Measurements from ENCODE around the gene TBKBP1. TPM values are rescaled to one million over a fixed set of nuclear protein-coding genes. Genes with fewer than 3 reads are reported as not detected.
A peak's percentile ranks its signal among the peaks of the same experiment; 100 is the strongest.

TBKBP1 gene
- total RNA-seq, 1 donor from 2014 or later, result 14.8 TPM

- Histone ChIP-seq H3K27me3 (ENCODE audit: low read depth) (peaks cover under 1% of the 10 kb centered on the region), H3K4me1 (peaks cover 53% of the 10 kb centered on the region), H3K36me3 (peaks cover 14% of the 10 kb centered on the region), H3K9me3 (replicated peaks) (no peaks in the 10 kb centered on the region), H3K27ac (replicated peaks) (peak overlapping the region; percentile 63), H3K4me3 (peak overlapping the region; percentile 60)
- intact Hi-C loops (cut with micrococcal nuclease), result no loop called here
- no peak for DNase-seq
- TF ChIP-seq, protein P1, sequence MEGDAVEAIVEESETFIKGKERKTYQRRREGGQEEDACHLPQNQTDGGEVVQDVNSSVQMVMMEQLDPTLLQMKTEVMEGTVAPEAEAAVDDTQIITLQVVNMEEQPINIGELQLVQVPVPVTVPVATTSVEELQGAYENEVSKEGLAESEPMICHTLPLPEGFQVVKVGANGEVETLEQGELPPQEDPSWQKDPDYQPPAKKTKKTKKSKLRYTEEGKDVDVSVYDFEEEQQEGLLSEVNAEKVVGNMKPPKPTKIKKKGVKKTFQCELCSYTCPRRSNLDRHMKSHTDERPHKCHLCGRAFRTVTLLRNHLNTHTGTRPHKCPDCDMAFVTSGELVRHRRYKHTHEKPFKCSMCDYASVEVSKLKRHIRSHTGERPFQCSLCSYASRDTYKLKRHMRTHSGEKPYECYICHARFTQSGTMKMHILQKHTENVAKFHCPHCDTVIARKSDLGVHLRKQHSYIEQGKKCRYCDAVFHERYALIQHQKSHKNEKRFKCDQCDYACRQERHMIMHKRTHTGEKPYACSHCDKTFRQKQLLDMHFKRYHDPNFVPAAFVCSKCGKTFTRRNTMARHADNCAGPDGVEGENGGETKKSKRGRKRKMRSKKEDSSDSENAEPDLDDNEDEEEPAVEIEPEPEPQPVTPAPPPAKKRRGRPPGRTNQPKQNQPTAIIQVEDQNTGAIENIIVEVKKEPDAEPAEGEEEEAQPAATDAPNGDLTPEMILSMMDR (IDR thresholded peaks at IDR 0.05; ENCODE audit: borderline replicate concordance), result no peak
These were observed 14.4 kb downstream of the TBKBP1 start for GRCh38 chr17:47708312-47708863.

DNA sequence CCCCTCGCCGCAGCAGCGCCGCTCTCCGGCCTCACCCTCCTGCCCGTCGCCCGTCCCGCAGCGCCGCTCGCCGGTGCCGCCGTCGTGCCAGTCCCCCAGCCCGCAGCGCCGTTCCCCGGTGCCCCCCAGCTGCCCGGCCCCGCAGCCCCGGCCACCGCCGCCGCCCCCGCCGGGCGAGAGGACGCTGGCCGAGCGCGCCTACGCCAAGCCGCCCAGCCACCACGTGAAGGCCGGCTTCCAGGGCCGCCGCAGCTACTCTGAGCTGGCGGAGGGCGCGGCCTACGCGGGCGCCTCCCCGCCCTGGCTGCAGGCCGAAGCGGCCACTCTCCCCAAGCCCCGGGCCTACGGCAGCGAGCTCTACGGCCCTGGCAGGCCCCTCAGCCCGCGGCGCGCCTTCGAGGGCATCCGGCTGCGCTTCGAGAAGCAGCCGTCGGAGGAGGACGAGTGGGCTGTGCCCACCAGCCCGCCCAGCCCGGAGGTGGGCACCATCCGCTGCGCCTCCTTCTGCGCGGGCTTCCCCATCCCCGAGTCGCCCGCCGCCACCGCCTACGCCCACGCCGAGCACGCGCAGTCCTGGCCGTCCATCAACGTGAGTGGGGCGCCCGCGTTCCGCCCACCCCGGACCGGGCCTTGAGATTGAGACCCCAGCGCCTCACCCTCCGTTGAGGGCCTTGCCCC lies 15.0 kb downstream of the TBKBP1 start:
- peaks cover 5% of the 10 kb centered on the region for H3K27me3 ChIP-seq (ENCODE audit: low read depth)
- H3K36me3 ChIP-seq, result peaks cover 14% of the 10 kb centered on the region
- peak overlapping the region; percentile 63 for H3K27ac ChIP-seq (replicated peaks)
- H3K9me3 ChIP-seq (replicated peaks), result no peaks in the 10 kb centered on the region
- intact Hi-C loops (cut with micrococcal nuclease), result no loop called here
- peak; percentile 48 for DNase-seq
- peaks cover 47% of the 10 kb centered on the region for H3K4me1 ChIP-seq
- H3K4me3 ChIP-seq, result peak overlapping the region; percentile 60
- TF ChIP-seq, protein P1 (IDR thresholded peaks at IDR 0.05; ENCODE audit: borderline replicate concordance), result no peak

DNA sequence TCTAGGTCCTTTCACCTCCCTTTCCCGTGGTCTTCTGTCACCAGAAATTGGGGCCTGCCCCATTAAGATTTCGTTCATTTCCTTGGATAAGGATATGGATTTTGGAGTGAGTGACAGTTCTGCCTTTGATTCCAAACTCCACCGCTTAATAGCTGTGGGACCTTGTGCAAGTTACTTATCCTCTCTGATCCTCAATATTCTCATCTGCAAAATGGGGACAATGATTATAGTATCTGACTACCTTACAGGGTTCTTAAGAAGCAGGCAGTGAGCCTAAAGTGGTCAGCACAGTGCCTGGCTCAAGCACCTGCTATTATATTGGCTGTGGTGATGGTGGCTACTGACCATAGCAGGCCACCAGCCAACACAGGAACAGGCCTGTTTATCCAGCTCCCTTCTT lies 15.6 kb downstream of the TBKBP1 start:
- Histone ChIP-seq H3K4me3 (no peak overlapping the region), H3K9me3 (replicated peaks) (no peaks in the 10 kb centered on the region), H3K27me3 (ENCODE audit: low read depth) (peaks cover 5% of the 10 kb centered on the region), H3K4me1 (peaks cover 41% of the 10 kb centered on the region), H3K36me3 (peaks cover 14% of the 10 kb centered on the region), H3K27ac (replicated peaks) (no peak overlapping the region)
- TF ChIP-seq, protein P1 (IDR thresholded peaks at IDR 0.05; ENCODE audit: borderline replicate concordance), result no peak
- intact Hi-C loops (cut with micrococcal nuclease), result no loop called here
- DNase-seq, result no peak

DNA sequence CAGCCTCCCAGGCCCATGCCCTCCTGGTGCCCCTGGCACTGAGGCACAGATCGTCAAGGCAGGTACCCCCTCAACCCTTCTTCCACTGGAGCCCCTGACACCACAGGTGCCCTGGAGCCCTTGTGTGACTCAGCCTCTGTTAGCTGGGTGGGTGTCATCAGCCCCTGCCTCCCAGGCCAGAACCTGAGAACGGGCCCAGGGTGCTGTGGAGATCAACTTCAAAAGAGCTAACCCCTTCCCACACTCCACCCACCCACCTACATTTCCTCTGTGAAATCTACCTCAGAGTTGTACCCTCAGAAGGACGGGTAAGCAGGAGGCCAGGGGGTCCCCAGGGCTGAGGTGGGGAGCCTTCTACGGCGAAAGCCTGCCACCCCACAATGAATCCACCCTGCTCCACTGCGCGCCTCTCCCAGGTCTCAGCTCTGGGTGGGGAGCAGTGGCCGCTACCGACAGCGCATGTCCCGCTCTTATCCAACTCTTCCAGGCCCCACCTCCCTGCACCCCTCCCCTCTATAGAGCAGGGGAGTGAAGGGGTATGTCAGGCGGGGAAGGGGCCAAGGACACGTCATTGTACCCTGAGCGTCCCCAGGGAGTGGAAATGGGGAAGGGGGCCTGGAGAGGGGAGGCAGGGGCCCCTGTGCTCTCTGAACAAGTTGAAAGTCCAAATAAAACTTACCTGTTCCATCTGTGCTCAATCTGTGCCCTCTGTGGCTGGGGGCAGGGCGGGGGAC lies 17.6 kb downstream of the TBKBP1 start:
- H3K9me3 ChIP-seq (replicated peaks), result no peaks in the 10 kb centered on the region
- DNase-seq, result no peak
- no peak overlapping the region for H3K27ac ChIP-seq (replicated peaks)
- TF ChIP-seq, protein P1 (IDR thresholded peaks at IDR 0.05; ENCODE audit: borderline replicate concordance), result no peak
- H3K4me3 ChIP-seq, result no peak overlapping the region
- peaks cover 14% of the 10 kb centered on the region for H3K36me3 ChIP-seq
- H3K27me3 ChIP-seq (ENCODE audit: low read depth), result peaks cover 8% of the 10 kb centered on the region
- H3K4me1 ChIP-seq, result peaks cover 22% of the 10 kb centered on the region
- intact Hi-C loops (cut with micrococcal nuclease), result no loop called here

DNA sequence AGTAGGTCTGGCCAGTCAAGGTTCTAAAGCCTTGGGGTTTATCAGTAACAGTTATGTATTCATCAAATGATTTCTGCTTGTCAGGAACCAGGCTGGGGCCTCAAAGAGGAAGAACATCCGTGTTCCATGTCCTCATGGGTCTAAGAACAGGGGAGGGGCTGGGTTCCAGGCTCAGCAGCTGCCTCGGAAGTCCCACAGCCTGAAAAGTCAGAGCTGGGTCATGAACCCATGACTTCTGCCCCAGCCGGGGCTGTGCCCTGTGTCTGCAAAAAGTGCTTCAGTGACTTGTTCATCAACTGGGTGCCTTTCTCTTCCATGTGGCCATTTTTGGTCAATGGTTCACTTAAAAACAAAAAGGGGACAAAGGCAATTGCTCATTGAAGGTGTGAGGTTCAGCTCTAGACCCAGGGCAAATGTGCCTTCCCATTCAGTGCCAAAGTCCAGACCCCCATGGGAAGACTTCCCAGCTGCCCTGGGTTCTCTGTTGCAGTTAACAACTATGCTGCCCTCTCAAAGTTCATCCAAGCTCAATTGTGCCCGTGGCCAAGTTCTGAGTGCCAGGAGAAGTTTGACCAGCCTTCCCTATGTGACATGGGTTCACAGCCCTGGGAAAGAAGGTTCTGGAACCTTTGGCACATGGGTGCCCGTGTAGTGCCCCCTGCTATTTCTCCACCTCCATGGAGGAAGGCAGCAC lies 18.5 kb downstream of the TBKBP1 start:
- peaks cover 14% of the 10 kb centered on the region for H3K4me1 ChIP-seq
- peaks cover 14% of the 10 kb centered on the region for H3K36me3 ChIP-seq
- intact Hi-C loops (cut with micrococcal nuclease), result no loop called here
- no peak for DNase-seq
- no peak overlapping the region for H3K4me3 ChIP-seq
- no peak overlapping the region for H3K27ac ChIP-seq (replicated peaks)
- H3K27me3 ChIP-seq (ENCODE audit: low read depth), result peaks cover 14% of the 10 kb centered on the region
- H3K9me3 ChIP-seq (replicated peaks), result no peaks in the 10 kb centered on the region
- TF ChIP-seq, protein P1 (IDR thresholded peaks at IDR 0.05; ENCODE audit: borderline replicate concordance), result no peak
